K562 (cell line): ENCODE results near the gene TRIOBP. TPM values are rescaled to one million over a fixed set of nuclear protein-coding genes. Genes with fewer than 3 reads are reported as not detected.

Experiments
- ATAC-seq: fragments of 200-7000 bp; cut with Tn5 transposase; 3 replicates; pipeline ENCODE4 v1.9.1; 2020; ENCODE audit warnings: moderate library complexity
- BruUV-seq: library from RNA; stranded (reverse); fragments of 400-500 nt; replicated peaks from 2 replicates; lab custom pipeline; 2021; lab: Mats Ljungman, UMichigan
- CTCF ChIA-PET: fragments of 300-600 bp; formaldehyde crosslinking; extraction: SDS; loops from one replicate; lab custom pipeline; 2021; ENCODE audit warnings: low intra/inter-chr PET ratio; lab: Yijun Ruan, JAX
- POLR2A ChIA-PET: fragments of 300-600, 350-650 bp; sonication (Branson Sonifier 250); formaldehyde crosslinking; extraction: SDS; loops from one replicate; lab custom pipeline; 2021; ENCODE audit warnings: antibody characterized with exemption, inconsistent platforms; lab: Yijun Ruan, JAX
- DNase-seq, 4 experiments: peaks; one replicate each; pipeline versions ENCODE4 v3.0.0 to v3.0.0-alpha.2; 2011 to 2018; ENCODE audit warnings: low spot score in 3 of 4, mixed read lengths in 3 of 4; ENCODE audit errors: extremely low read depth in 1 of 4
- FAIRE-seq: peaks from 2 replicates; lab custom pipeline; 2011; peaks lifted over from hg19 to GRCh38; lab: Jason Lieb, UNC
- H2AFZ ChIP-seq: 2 replicates; pipeline ENCODE4 v1.6.0; 2011; ENCODE audit warnings: low read depth, low read length, control low read depth, inconsistent platforms
- H3K27ac ChIP-seq: fragments of 200-600 bp; 3 replicates; pipeline ENCODE4 v1.8.0; 2011; ENCODE audit warnings: low read depth, mild to moderate bottlenecking, control low read depth, inconsistent platforms, low read length, moderate library complexity, mixed read lengths; ENCODE audit errors: extremely low read depth
- H3K27me3 ChIP-seq, 2 experiments: fragments of 300-600 bp in 1 of 2; 2 replicates in 1 of 2; 3 replicates in 1 of 2; pipeline versions ENCODE4 v1.6.0 to v1.8.0; 2011; ENCODE audit warnings: inconsistent platforms in 2 of 2, low read length in 2 of 2, mild to moderate bottlenecking in 1 of 2, mixed read lengths in 1 of 2, moderate library complexity in 1 of 2; ENCODE audit not compliant: control insufficient read depth in 2 of 2, insufficient read depth in 2 of 2
- H3K36me3 ChIP-seq: fragments of 300-600 bp; 3 replicates; pipeline ENCODE4 v1.8.0; 2011; ENCODE audit warnings: mild to moderate bottlenecking, low read length, inconsistent platforms; ENCODE audit not compliant: control insufficient read depth, insufficient read depth
- H3K4me1 ChIP-seq, 2 experiments: fragments of 200-600 bp in 1 of 2; replicated peaks in 1 of 2; 2 replicates in 1 of 2; 3 replicates in 1 of 2; pipeline versions ENCODE4 v1.5.1 to v1.8.0; 2011; ENCODE audit warnings: inconsistent platforms in 2 of 2, low read length in 2 of 2, mild to moderate bottlenecking in 1 of 2, mixed read lengths in 1 of 2, moderate library complexity in 1 of 2; ENCODE audit not compliant: control insufficient read depth in 2 of 2, insufficient read depth in 2 of 2
- H3K4me2 ChIP-seq: 2 replicates; pipeline ENCODE4 v1.6.1; 2011; ENCODE audit warnings: low read length, control low read depth, inconsistent platforms, mixed read lengths; ENCODE audit not compliant: insufficient read depth
- H3K4me3 ChIP-seq: fragments of 200-600 bp; sonication (generic), shearing (Covaris generic); 2 replicates; pipeline ENCODE4 v1.5.1; 2016; ENCODE audit warnings: control low read depth, inconsistent platforms
- H3K79me2 ChIP-seq: fragments of 200-600 bp; 3 replicates; pipeline ENCODE4 v1.8.0; 2011; ENCODE audit warnings: low read length, inconsistent platforms; ENCODE audit not compliant: control insufficient read depth, insufficient read depth
- H3K9ac ChIP-seq, 2 experiments: 2 replicates each; pipeline versions ENCODE4 v1.6.0 to v1.6.1; 2011; ENCODE audit warnings: low read depth in 2 of 2, low read length in 2 of 2, control low read depth in 1 of 2, inconsistent platforms in 1 of 2, mild to moderate bottlenecking in 1 of 2, mixed read lengths in 1 of 2; ENCODE audit not compliant: insufficient read depth in 1 of 2
- H3K9me1 ChIP-seq: one replicate; pipeline ENCODE4 v1.6.0; 2011; ENCODE audit warnings: inconsistent platforms, mild to moderate bottlenecking, low read length, moderate library complexity; ENCODE audit not compliant: control insufficient read depth, insufficient read depth
- H3K9me3 ChIP-seq: replicated peaks from 2 replicates; pipeline ENCODE4 v1.5.1; 2011; ENCODE audit warnings: low read depth, low read length, inconsistent platforms; ENCODE audit not compliant: control insufficient read depth, insufficient read depth
- H4K20me1 ChIP-seq: replicated peaks from 2 replicates; pipeline ENCODE4 v1.6.1; 2011; ENCODE audit warnings: low read length, inconsistent platforms, mixed read lengths; ENCODE audit not compliant: control insufficient read depth, insufficient read depth
- BACH1 ChIP-seq: fragments of 200-800 bp; sonication (Bioruptor generic); IDR thresholded peaks from 2 replicates; pipeline ENCODE4 v1.6.1; 2016; ENCODE audit warnings: missing genetic modification characterization, missing compliant biosample characterization
- CBX5 ChIP-seq: IDR thresholded peaks from 2 replicates; pipeline ENCODE4 v1.6.1; 2014; ENCODE audit warnings: low read depth, borderline replicate concordance
- CREB1 ChIP-seq, 2 experiments: sonication (generic) in 1 of 2; formaldehyde crosslinking in 1 of 2; IDR thresholded peaks; 2 replicates each; pipeline versions ENCODE4 v1.6.1 to v1.8.0; 2012 to 2022; ENCODE audit warnings: inconsistent platforms in 1 of 2, mild to moderate bottlenecking in 1 of 2, missing genetic modification reagents in 1 of 2, moderate library complexity in 1 of 2
- HSF4 ChIP-seq: fragments of 250-450 bp; sonication (Bioruptor Pico); IDR thresholded peaks from 2 replicates; pipeline ENCODE4 v2.1.2; 2022; ENCODE audit warnings: mild to moderate bottlenecking, moderate library complexity, borderline replicate concordance
- JUND ChIP-seq, 2 experiments: IDR thresholded peaks; 2 replicates in 1 of 2; 3 replicates in 1 of 2; pipeline ENCODE4 v1.6.1; 2011; ENCODE audit warnings: borderline replicate concordance in 2 of 2, low read depth in 2 of 2, low read length in 2 of 2, improper control_type of control experiment in 1 of 2, missing biosample characterization in 1 of 2, missing genetic modification characterization in 1 of 2, missing genetic modification reagents in 1 of 2
- KAT8 ChIP-seq: fragments of 450-650 bp; IDR thresholded peaks from 2 replicates; pipeline ENCODE4 v1.6.1; 2016; ENCODE audit warnings: low read depth, mild to moderate bottlenecking
- MCM3 ChIP-seq: fragments of 450-650 bp; IDR thresholded peaks from 2 replicates; pipeline ENCODE4 v1.6.1; 2016
- OTX1 ChIP-seq: fragments of 450-650 bp; formaldehyde crosslinking; IDR thresholded peaks from 2 replicates; pipeline ENCODE4 v1.4.0; 2022; ENCODE audit warnings: mild to moderate bottlenecking
- SNRNP70 ChIP-seq: fragments of 200-400 bp; formaldehyde crosslinking; optimal IDR thresholded peaks from 2 replicates; pipeline ENCODE3; 2017; ENCODE audit warnings: low read depth, low read length
- SPI1 ChIP-seq: IDR thresholded peaks from 2 replicates; pipeline ENCODE4 v1.6.1; 2011; ENCODE audit warnings: low read depth, low read length, control low read depth, borderline replicate concordance
- TBP ChIP-seq: optimal IDR thresholded peaks from 2 replicates; pipeline ENCODE3; 2011; ENCODE audit warnings: low read depth, low read length, improper control_type of control experiment
- YBX1 ChIP-seq: fragments of 450-650 bp; IDR thresholded peaks from 2 replicates; pipeline ENCODE4 v1.7.1; 2016; ENCODE audit warnings: mild to moderate bottlenecking
- ZC3H8 ChIP-seq: fragments of 450-650 bp; IDR thresholded peaks from 2 replicates; pipeline ENCODE4 v1.6.1; 2017
- ZNF668 ChIP-seq: fragments of 250-450 bp; sonication (Bioruptor Pico); IDR thresholded peaks from 2 replicates; pipeline ENCODE4 v1.8.0; 2022; ENCODE audit warnings: mild to moderate bottlenecking, inconsistent platforms
- ZNF707 ChIP-seq: fragments of 250-450 bp; sonication (Bioruptor Pico); conservative IDR thresholded peaks from 2 replicates; pipeline ENCODE4 v1.8.0; 2022; ENCODE audit warnings: inconsistent platforms, mild to moderate bottlenecking, moderate library complexity
- WGBS: fragments of 100-300 bp; shearing (Covaris generic); methylation state at CpG from one replicate; pipeline ENCODE4 v1.1.6; 2016; ENCODE audit warnings: low coverage, mixed read lengths; ENCODE audit not compliant: insufficient coverage; ENCODE audit errors: missing lambda C conversion rate; 5-methylcytosine and 5-hydroxymethylcytosine counted together
- in situ Hi-C: fragments of 300-500 bp; cut with MboI; formaldehyde crosslinking; loops from 4 replicates; pipeline ENCODE4 v1.15.0; 2018; ENCODE audit warnings: inconsistent platforms, mixed read lengths
- intact Hi-C: fragments of 100-400 bp; cut with micrococcal nuclease; formaldehyde crosslinking; loops from 2 replicates; pipeline ENCODE4 v1.14.2; 2022
- polyA plus RNA-seq, 8 experiments: library from polyadenylated mRNA; depleted of rRNA in 4 of 8; stranded (reverse) in 5 of 8; unstranded in 3 of 8; fragments of >200 nt; fragmentation: Nextera tagmentation in 2 of 8; fragmentation: Illumina TruSeq in 1 of 8; extraction: Ambion mirVana in 2 of 8; extraction: Trizol in 1 of 8; gene quantifications; 2 replicates each; pipeline versions ENCODE4 v1.2.1 to v1.2.3, GENCODE V29; 2011 to 2014; ENCODE audit warnings: inconsistent platforms in 1 of 8, missing spikeins in 1 of 8
- total RNA-seq, 7 experiments: library from RNA; depleted of rRNA in 6 of 7; stranded (reverse); fragments of >200 nt in 6 of 7; fragmentation: Illumina TruSeq in 2 of 7; extraction: Trizol in 2 of 7; gene quantifications; 2 replicates each; pipeline versions ENCODE4 v1.2.1 to v1.2.3, GENCODE V29; 2011 to 2021; ENCODE audit warnings: low replicate concordance in 1 of 7
- TF ChIP-seq, protein P1 (sequence below): conservative IDR thresholded peaks from 2 replicates; pipeline ENCODE4 v1.6.1; 2011; ENCODE audit warnings: low read depth, mild to moderate bottlenecking, low read length; ENCODE audit not compliant: control insufficient read depth
- TF ChIP-seq, protein P2 (sequence below): sonication (generic); formaldehyde crosslinking; IDR thresholded peaks from 2 replicates; pipeline ENCODE4 v1.8.1; 2023; ENCODE audit warnings: mild to moderate bottlenecking, missing genetic modification reagents
- TF ChIP-seq, protein P3 (sequence below): fragments of 250-450 bp; sonication (Bioruptor Pico); IDR thresholded peaks from 2 replicates; pipeline ENCODE4 v1.8.0; 2021; ENCODE audit warnings: moderate library complexity, mild to moderate bottlenecking, inconsistent platforms

The TRIOBP gene
- total and polyA plus RNA-seq, 9 of the 15 experiments (the other 6 are each of a cell fraction or from before 2014, with no cell fraction given): 0.24 to 13.8 (median 5.5) TPM

DNA sequence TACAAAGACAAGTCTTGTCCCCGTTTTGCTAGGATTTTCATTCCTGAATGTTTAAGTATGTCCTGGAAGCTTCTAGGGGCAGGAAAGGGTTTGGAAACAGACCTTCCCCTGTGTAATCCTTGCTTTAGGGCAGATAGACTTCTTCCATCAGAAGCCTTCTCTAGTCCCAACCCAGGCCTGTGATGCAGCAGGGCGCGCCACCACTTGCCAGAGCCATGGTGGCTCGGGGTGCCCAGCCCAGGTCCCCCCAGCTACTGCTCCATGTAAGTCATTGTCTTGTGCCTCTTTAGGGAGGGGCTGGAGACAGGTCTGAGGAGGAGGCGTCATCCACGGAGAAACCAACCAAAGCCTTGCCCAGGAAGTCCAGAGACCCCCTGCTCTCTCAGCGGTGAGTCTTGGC is 6.4 kb upstream of the TRIOBP start:
- TF ChIP-seq, protein P1, sequence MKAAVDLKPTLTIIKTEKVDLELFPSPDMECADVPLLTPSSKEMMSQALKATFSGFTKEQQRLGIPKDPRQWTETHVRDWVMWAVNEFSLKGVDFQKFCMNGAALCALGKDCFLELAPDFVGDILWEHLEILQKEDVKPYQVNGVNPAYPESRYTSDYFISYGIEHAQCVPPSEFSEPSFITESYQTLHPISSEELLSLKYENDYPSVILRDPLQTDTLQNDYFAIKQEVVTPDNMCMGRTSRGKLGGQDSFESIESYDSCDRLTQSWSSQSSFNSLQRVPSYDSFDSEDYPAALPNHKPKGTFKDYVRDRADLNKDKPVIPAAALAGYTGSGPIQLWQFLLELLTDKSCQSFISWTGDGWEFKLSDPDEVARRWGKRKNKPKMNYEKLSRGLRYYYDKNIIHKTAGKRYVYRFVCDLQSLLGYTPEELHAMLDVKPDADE: no peak
- TF ChIP-seq SPI1 (no peak), TBP (no peak), BACH1 (tag) (no peak), YBX1 (no peak), JUND (IDR thresholded peaks at IDR 0.05; ENCODE audit: borderline replicate concordance, low read depth, low read length) (no peak), JUND (tag; IDR thresholded peaks at IDR 0.05; ENCODE audit: borderline replicate concordance, low read depth, low read length) (no peak), KAT8 (no peak), ZC3H8 (no peak), HSF4 (CRISPR knock-in tag) (no peak), CBX5 (no peak), MCM3 (no peak), OTX1 (no peak), ZNF668 (CRISPR knock-in tag) (no peak), SNRNP70 (no peak), CREB1 (IDR thresholded peaks at IDR 0.05) (no peak), CREB1 (CRISPR knock-in tag; IDR thresholded peaks at IDR 0.05) (no peak), ZNF707 (no peak)
- TF ChIP-seq, protein P2, sequence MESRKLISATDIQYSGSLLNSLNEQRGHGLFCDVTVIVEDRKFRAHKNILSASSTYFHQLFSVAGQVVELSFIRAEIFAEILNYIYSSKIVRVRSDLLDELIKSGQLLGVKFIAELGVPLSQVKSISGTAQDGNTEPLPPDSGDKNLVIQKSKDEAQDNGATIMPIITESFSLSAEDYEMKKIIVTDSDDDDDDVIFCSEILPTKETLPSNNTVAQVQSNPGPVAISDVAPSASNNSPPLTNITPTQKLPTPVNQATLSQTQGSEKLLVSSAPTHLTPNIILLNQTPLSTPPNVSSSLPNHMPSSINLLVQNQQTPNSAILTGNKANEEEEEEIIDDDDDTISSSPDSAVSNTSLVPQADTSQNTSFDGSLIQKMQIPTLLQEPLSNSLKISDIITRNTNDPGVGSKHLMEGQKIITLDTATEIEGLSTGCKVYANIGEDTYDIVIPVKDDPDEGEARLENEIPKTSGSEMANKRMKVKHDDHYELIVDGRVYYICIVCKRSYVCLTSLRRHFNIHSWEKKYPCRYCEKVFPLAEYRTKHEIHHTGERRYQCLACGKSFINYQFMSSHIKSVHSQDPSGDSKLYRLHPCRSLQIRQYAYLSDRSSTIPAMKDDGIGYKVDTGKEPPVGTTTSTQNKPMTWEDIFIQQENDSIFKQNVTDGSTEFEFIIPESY (CRISPR knock-in tag): no peak
- TF ChIP-seq, protein P3, sequence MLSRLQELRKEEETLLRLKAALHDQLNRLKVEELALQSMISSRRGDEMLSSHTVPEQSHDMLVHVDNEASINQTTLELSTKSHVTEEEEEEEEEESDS (CRISPR knock-in tag): no peak
- DNase-seq (no peak), FAIRE-seq (no peak), ATAC-seq (no peak)
- POLR2A ChIA-PET: no interaction called here
- no TSS peak for BruUV-seq
- CTCF ChIA-PET: no interaction called here
- H4K20me1 ChIP-seq: no peaks in the 10 kb centered on the region
- H3K9ac ChIP-seq: no peak overlapping the region
- in situ Hi-C loops: no loop called here
- no peak overlapping the region for H3K27ac ChIP-seq
- peaks cover 14% of the 10 kb centered on the region for H3K79me2 ChIP-seq
- H2AFZ ChIP-seq: no peak overlapping the region
- peaks cover 3 to 18% of the 10 kb centered on the region in 2 experiments; a peak in 3 of 5 replicates for H3K4me1 ChIP-seq
- no peaks in the 10 kb centered on the region for H3K9me3 ChIP-seq
- intact Hi-C loops: no loop called here
- WGBS: 93% methylated on average over 7 of the region's 7 CpGs
- no peaks in the 10 kb centered on the region for H3K9me1 ChIP-seq
- H3K4me2 ChIP-seq: no peak overlapping the region
- H3K36me3 ChIP-seq: peaks cover 52% of the 10 kb centered on the region; the same call in 2 of the 3 replicates
- H3K27me3 ChIP-seq: no peaks in the 10 kb centered on the region
- H3K4me3 ChIP-seq: no peak overlapping the region
